ENCODE results near the gene IL1A. TPM values are rescaled to one million over a fixed set of nuclear protein-coding genes. Genes with fewer than 3 reads are reported as not detected.
A peak's percentile ranks its signal among the peaks of the same experiment; 100 is the strongest.

Gene IL1A
- total and polyA plus RNA-seq, 2 experiments from 2014 or later = not detected

DNA sequence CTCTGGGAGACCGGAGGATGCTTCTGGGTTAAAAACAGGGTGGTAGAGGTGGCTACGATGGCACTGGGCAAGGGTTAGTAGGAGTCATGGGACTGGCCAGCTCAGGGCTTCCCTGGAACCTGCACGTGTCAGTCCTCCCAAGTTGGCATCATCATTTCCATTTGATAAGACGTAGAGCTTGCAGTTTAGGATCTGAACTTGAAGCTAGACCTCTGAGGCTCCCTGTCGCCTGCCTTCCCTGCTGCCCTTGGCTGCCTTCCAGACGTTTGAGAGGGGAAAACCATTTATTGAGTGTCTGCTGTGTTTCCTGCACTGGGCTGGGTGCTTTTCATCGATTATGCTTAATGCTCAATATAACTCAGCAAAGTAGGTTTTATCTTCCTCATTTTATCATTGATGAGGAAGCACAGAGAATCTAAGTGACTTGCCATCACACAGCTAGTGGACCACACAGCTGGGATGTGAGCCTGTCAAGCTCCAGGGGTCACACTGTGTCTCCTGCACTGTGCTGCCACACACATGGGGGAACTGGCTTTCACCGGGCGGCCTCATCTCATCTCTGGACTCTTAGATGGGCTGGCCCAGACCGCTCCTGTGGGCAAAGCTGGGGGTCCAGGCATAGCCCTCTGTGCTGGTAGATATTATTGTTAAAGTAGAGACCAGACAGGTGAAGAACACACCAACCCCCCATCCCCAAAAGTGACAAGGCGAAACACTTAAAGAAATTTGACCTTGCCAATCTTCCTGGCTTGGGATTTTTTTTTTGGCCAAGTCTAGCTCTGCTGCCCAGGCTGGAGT is 55.7 kb downstream of the IL1A start:
- TF ChIP-seq, protein P1, sequence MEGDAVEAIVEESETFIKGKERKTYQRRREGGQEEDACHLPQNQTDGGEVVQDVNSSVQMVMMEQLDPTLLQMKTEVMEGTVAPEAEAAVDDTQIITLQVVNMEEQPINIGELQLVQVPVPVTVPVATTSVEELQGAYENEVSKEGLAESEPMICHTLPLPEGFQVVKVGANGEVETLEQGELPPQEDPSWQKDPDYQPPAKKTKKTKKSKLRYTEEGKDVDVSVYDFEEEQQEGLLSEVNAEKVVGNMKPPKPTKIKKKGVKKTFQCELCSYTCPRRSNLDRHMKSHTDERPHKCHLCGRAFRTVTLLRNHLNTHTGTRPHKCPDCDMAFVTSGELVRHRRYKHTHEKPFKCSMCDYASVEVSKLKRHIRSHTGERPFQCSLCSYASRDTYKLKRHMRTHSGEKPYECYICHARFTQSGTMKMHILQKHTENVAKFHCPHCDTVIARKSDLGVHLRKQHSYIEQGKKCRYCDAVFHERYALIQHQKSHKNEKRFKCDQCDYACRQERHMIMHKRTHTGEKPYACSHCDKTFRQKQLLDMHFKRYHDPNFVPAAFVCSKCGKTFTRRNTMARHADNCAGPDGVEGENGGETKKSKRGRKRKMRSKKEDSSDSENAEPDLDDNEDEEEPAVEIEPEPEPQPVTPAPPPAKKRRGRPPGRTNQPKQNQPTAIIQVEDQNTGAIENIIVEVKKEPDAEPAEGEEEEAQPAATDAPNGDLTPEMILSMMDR (IDR thresholded peaks at IDR 0.05; ENCODE audit: low read depth, low read length) = no peak

DNA sequence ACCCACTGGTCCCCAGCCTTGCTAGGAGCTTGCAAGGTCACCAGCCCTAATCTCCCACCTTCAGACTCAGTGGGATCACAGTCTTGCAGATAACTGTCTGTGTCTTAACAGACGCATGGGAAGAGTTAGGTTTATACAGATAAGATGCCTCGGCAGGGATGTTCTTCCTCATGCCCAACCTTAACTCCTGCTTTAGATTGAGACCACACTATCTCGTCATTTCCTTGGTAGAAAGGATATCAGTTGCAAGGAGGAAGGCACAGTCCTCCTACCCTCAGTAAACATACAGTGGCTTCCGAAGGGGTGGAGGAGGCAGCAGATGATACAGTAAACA is 56.3 kb downstream of the IL1A start:
- TF ChIP-seq, protein P1 (IDR thresholded peaks at IDR 0.05; ENCODE audit: low read depth, low read length) = no peak
- Histone ChIP-seq H3K4me1 (ENCODE audit: low read depth) (no peaks in the 10 kb centered on the region), H3K27me3 (no peaks in the 10 kb centered on the region), H3K27ac (no peak overlapping the region), H3K4me3 (no peak overlapping the region), H3K9me3 (ENCODE audit: low read depth) (no peaks in the 10 kb centered on the region), H3K36me3 (no peaks in the 10 kb centered on the region)
- no peak for DNase-seq (ENCODE audit: low read depth in 1 of 2, low spot score in 1 of 2)

More for the DNA sequence above, 55.7 kb downstream of the IL1A start:
- no peaks in the 10 kb centered on the region for H3K36me3 ChIP-seq
- no peak overlapping the region for H3K4me3 ChIP-seq
- no peak for DNase-seq (ENCODE audit: low read depth in 1 of 2, low spot score in 1 of 2)
- H3K27ac ChIP-seq = no peak overlapping the region
- H3K9me3 ChIP-seq (ENCODE audit: low read depth) = no peaks in the 10 kb centered on the region
- H3K27me3 ChIP-seq = no peaks in the 10 kb centered on the region
- no peaks in the 10 kb centered on the region for H3K4me1 ChIP-seq (ENCODE audit: low read depth)

DNA sequence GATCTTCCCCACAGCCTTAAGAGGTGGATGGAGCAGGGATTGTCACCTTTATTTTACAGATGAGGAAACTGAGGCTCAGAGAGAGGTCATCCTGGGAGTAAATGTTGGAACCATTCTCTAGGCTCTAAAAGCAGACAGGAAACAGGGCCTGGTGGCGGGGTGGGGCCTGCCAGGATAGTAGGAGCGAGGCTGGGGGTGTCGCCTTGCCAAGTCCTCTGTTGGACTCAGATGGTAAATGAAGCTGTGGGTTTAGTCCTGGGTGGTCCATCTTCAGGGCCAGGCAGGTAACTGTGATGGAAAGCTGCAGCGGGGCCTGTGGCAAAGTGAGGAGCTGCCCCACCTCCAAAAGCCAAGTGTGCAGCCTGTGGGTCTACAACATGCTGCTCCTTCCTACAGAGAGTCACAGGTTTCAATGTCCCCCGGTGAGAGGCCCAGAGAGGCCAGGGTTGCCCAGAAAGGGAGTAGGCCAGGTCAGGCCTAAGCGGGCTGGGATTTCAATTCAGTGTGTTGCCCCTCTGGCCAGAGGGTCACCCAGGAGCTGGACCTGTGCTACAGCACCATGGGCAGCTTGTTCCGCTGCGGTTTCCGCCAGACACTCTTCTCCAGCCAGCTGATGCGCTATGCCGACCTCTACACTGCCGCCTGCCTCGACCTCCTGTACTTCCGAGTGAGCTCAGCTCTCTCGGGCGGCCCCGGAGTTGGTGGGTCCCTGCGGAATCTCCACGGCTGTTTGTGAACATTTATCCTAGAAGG is 56.8 kb downstream of the IL1A start:
- TF ChIP-seq, protein P1 (IDR thresholded peaks at IDR 0.05; ENCODE audit: low read depth, low read length) = no peak
- no peaks in the 10 kb centered on the region for H3K4me1 ChIP-seq (ENCODE audit: low read depth)
- no peak overlapping the region for H3K27ac ChIP-seq
- H3K36me3 ChIP-seq = no peaks in the 10 kb centered on the region
- no peaks in the 10 kb centered on the region for H3K9me3 ChIP-seq (ENCODE audit: low read depth)
- no peaks in the 10 kb centered on the region for H3K27me3 ChIP-seq
- H3K4me3 ChIP-seq = no peak overlapping the region
- DNase-seq (ENCODE audit: low read depth in 1 of 2, low spot score in 1 of 2) = no peak

DNA sequence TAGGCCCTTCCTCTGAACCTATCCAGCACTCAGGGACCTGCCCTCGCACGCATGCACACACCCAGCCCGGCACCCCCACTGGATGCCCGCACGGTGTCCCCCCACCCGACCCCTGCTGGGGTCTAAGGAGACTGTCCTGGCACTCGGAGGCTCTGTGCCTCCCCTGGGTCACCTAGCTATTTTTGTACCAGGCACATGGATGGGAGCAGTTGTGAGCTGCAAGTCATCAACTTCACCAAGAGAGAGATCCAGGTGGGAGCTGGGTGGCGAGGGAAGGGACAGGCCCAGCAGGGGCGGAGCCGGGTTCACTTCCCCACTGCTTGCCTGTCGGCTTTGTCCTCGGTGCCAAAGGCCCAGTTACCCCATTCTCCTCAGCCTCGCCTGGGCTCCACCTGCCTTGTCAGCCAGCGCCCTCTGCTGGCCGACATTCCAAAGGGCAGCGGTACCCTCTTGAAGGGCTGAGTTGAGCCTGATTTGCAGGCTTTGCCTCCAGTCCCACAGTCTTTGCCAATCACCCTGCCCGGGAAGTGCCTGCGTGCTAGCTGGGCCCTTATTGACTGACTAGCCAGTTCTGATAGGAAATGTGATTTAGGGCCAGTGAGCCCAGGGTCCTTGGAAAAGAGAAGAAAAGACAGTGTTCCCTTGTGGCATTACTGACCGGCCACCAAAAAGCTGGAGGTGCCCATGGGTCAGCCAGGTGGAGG is 57.7 kb downstream of the IL1A start:
- Histone ChIP-seq H3K4me3 (no peak overlapping the region), H3K27me3 (no peaks in the 10 kb centered on the region), H3K36me3 (no peaks in the 10 kb centered on the region), H3K4me1 (ENCODE audit: low read depth) (no peaks in the 10 kb centered on the region), H3K9me3 (ENCODE audit: low read depth) (no peaks in the 10 kb centered on the region), H3K27ac (no peak overlapping the region)
- DNase-seq (ENCODE audit: low read depth in 1 of 2, low spot score in 1 of 2) = peak; percentile 92 to 95
- TF ChIP-seq, protein P1 (IDR thresholded peaks at IDR 0.05; ENCODE audit: low read depth, low read length) = peak; percentile 96

DNA sequence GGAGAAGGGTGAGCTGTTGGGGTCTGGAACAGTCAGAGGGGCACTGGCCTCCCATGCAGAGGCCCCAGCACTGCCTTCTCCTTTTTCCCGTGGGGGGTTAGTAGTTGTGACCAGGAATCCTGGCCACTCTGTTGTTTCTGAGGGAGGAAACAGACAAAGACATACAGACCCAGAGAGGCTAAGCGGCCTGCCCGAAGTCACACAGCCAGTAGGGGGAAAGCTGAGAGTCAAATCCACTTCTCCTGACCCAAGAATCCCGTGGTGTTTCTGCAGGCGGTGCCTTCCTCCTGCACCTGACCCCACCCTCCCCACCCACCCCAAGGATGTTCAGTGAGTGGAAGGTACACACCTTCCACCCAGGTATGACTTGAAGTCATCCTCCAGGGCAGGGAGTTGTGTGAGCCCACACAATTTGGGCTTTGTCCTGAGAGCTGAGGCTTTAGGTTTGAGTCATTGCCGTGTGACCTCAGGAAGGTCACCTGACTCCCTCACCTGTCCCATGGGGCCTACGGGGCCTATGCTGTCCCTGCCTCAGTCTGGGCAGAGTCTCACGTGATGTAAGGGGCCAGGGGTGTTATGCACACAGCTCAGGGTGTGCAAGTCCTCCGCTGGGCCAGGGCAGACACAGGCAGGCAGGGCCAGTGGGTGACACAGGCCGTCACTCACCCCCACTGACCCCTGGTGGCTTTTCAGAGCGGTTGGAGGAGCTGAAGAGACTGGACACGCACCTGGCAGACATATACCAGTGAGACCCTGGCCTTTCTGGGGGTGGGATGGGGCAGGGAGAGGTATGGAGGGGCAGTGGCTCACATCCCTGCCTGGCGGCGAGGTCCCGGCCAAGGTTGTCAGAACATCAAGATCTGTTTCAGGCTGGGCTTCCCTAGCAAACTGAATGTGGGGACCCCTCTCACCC is 58.5 kb downstream of the IL1A start:
- Histone ChIP-seq H3K27ac (no peak overlapping the region), H3K36me3 (no peaks in the 10 kb centered on the region), H3K4me3 (no peak overlapping the region), H3K9me3 (ENCODE audit: low read depth) (no peaks in the 10 kb centered on the region), H3K27me3 (no peaks in the 10 kb centered on the region), H3K4me1 (ENCODE audit: low read depth) (no peaks in the 10 kb centered on the region)
- TF ChIP-seq, protein P1 (IDR thresholded peaks at IDR 0.05; ENCODE audit: low read depth, low read length) = no peak
- DNase-seq (ENCODE audit: low read depth in 1 of 2, low spot score in 1 of 2) = no peak

Measured in cardiac muscle cell (in vitro differentiated cells and primary cell).